Pons (tissue), 1 donor: Measurements from ENCODE around the gene C22orf39.
A peak's percentile ranks its signal among the peaks of the same experiment; 100 is the strongest.

Source experiments
- DNase-seq: peaks from one replicate; pipeline ENCODE4 v3.0.0-alpha.2; 2016; ENCODE audit warnings: low spot score

The C22orf39 gene

GRCh38 chr22:19430890-19431541 lies 16.5 kb downstream of the C22orf39 start:
- no peak for DNase-seq

DNA sequence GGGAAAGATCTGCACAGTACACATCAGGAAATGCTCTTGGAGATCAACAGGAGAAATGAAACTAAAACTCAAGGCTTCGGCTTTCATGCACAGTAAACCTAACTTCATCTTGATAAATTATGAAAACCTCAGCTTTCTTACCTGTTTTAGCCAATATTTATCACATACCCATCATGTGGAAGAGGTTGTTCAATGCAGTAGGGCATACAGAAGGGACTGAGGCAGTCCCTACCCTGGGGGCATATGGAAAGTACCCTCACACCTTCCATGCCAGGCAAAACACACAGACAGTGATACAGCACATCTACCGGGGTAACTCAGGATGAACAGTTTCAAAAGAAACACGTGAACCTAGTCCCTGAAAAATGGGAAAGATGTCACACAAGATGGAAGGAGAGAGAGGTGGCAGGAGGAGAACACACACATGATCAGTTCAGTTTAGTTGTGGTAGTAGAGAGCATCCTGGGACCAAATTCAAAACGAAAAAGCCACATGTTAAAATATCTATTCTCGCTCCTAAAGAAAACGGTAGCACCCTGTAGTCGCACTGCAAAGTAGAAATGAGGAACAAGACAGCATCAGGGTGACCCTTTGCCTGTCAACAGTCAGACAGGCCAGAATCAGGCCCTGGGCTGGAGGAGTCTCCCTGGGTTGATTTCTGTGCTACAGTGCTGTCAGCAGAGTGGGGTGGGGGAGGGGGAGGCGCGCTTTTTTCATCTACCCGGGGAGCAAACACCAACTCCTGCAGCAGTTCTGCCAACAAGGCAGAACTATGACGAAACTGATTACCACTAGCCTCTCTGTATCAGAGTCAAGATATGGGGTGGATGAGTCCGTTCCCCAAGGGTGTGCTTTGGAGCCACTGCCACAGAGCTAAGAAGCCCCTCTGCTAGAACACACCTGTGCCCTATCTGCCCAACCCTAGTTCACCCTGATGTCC lies 17.3 kb downstream of the C22orf39 start:
- no peak for DNase-seq

DNA sequence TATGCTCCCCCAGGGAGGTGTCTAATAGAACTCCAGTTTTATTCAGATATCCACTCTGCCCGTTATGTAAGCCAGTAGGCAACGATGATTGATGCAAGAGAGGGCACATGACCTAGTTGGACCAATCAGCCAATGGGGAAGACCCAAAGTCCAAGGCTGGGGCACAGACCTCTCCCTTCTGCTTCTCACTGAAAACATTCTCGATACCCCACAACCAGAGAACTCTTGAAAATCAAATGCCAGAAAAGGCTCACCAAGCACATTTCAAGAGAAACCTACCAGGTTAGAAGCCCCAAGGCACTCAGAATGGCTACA lies 23.4 kb downstream of the C22orf39 start:
- no peak for DNase-seq

- no peak for DNase-seq
Observed at GRCh38 chr22:19422440-19423301, 24.8 kb downstream of the C22orf39 start.

- DNase-seq, result no peak
Observed at GRCh38 chr22:19420321-19420720, 27.2 kb downstream of the C22orf39 start.

DNA sequence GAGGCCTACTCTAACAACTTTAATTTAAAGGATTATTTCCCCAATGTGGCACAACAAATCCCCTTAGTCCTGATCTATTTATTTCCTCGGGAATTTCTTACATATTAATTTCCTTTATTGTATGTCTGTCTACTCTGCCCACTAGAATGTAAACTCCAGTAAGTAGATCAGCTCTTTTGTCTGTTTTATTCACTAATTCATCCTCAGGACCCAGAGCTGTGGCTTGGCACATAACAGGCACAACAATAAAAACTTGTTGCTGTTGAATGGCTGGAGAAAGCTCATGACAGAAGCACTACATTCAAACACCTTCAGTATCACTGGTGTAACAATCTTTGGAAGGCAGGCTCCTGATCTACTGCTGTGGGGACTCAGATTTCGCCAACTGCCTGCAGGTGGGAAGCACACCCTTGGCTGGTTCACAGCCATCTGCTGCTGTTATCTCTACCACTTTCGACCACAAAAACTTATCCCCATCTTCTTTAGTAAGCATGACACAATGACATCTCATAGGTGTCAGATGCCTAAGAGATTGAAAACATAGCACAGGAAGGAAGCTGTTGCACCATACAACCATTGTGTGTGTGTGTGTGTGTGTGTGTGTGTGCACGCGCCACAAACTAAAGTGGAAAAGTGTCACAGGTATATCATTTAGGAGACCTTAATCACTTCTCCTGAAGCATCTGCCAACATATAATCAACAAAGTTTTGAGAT lies 27.9 kb downstream of the C22orf39 start:
- DNase-seq, result no peak

DNA sequence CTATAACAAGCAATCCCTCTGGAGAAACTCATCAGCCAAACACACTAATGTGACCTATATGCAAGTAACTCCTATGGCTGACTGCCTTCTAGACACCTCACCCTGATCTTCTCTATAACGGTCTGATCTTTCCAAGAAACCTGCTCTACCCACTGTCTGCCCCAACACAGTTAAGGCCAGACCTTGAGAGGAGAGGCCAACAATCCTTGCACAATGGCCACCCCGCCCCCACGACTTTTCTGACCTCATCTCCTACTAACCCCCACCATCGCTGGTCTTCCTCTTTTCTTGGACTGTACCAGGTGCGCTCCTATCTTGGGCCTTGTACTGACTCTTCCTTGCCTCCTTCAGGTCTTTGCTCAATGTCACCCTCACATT lies 28.4 kb downstream of the C22orf39 start:
- DNase-seq, result no peak

DNA sequence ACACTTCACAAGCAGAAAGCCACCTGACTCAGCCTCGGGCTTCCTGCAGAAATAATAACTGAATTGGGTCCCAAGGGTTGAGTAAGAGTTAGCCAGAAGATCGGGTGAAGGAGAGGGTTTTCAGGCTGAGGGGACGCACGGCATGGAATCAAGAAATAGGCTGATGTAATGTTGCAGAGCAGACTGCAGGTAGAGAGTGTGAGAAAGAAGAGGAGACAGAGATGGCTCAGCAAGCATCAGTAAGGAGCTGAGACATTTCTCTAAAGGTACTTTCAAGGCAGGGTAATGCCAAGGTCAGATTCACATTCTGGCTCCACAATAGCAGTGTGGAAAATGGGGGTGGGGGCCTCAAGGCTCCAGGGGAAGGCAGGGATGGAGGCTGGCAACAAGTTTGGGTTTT lies 34.6 kb downstream of the C22orf39 start:
- DNase-seq, result no peak

DNA sequence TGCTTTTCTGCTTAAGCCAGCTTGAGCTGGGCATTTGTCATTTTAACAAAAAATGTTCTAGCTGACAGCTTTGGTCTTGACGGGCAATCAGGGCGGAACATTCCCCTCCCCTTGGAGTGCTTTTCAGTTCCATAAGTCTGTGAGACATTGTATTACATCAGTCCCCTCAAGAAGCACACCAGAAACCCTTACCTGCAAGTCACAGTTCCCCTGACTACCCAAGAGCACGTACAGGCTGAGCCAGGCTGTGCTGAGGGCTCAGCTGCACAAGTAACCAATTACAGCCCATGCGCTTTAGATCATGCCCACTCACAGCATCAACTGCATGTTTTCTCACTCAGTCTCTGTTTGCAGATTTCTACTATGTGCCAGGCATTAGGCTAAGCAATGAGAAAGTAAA lies 35.0 kb downstream of the C22orf39 start:
- no peak for DNase-seq

DNA sequence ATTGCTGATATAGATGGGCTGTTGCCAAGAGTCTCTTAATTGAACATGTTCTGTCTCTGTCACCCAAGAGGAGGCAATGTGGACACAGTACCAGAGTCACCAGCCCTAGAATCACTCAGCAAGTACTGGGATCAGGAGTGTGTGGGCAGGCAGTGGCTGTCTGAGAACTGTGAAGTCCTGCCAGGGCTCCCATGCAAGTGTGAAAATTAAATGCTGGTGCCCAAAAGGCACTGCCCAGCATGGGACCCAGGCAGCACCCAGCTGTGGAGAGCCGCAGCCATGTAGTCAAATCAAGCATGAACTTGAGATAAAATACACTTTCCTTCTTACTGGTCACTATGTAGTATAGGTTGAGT lies 35.8 kb downstream of the C22orf39 start:
- no peak for DNase-seq

DNA sequence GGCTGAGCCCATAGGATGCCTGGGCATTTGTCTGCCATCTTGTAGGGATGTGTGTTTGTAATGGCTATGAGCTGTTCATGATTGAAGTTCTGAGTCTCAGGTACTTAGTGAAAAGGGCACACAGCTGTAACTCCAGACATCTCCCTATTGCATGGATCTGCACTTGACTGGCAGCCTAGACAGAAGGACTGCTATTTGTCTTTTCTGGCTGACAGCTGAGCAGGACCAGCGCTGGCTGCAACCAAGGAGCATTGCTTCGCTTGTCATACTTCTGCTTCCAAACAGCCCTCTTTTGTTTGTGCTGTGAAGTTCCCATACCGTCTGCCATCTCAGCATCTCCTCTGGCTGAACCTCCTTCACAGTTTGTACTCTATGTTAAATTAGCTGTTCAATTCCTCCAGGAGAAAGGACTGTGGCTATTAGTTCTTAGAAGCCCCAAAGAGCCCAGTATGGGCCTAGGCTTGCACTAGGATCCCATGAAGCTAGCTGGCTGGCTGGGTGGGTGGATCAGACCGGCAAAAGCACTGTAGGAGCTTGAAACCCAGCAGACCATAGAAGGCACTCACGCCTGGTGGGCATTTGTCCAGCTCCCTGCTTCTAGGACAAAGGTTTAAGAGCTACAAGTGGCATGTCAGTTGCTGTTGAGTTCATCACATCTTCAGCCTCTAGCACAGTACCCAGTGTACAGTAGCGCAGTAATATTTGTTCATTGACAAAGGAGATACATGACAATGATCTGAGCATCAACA lies 36.4 kb downstream of the C22orf39 start:
- peak; percentile 17 for DNase-seq

DNA sequence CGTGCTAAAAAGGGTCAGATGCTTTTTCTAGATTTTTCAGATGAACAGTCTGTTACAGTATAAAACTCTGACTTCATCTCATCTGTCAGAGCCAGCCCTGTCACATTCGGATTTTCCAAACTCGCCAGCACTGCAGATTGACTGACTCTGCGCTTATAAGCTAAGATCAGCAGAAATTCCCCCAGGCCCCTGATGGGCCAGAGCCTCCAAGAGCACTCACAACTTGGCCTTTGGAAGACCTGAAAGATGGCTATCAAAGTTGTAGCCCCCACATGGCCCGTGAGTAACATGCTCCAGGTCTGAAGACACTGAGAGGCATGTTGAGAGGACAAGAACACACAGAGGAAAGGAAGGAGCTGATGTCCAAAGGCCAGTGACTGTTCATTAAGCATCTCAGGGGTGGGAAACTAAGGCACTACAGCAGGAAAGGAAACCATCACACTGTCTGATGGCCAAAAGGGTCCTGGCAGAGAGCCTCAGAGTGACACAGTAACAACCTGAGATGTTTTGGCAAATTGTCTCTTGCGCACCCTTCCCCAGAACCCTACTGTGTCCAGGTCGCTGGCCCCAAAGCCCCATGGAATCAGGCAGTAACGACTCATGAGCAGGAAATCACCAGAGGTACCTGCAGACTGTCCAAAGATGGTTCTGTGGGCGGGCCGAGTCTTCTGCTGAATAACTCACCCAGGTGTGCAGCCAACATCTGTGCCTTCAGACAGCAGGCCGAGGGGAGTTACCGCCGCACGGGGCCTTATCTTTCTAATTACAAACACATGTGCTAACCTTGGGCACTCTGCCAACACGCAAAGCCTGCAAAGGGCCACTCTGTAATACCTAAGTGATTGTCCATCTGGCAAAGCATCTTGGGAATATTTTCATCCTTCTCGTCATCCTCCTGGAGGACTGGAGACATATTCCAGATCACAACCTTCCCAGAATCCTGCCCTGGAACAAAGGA lies 39.6 kb downstream of the C22orf39 start:
- no peak for DNase-seq

- DNase-seq, result no peak
Observed at GRCh38 chr22:19406846-19407245, 40.7 kb downstream of the C22orf39 start.

GRCh38 chr22:19406281-19406811 lies 41.2 kb downstream of the C22orf39 start:
- DNase-seq, result no peak

DNA sequence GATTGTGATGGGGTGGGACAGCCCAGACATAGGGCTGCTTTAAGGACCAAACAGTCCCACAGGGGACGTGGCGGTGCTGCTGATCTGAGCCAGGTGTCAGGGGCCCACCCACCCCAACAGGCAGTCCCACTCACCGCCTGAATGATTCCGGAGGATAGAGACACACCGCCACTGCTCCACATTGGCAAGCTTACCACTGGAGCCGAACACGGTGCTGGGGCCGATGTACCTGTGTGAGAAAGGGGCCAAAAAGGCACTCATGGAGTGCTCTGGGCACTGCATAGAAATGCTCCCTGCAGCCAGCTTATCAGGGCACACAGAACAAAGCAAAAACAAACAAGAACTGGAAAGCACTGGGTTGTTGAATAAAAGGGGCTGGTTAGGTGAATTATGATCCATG lies 41.9 kb downstream of the C22orf39 start:
- DNase-seq, result no peak

DNA sequence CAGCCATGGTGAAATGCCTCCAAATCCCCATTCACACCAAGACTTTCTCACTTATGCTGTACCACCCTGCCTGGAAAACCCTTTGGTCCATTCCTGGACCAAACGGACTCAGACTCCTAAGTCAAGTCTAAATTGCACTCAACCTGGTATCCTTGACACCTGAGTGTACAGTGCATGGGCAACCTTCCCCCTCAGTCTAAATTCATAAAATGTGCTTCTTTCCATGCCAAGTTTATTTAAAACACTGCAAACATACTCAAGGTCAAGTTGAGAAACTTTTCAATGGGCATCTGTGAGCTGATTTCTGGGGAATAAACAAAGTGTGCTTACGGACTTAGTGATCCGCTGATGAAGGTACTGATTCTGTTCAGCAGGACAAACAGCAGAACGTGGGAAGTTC lies 42.4 kb downstream of the C22orf39 start:
- no peak for DNase-seq

GRCh38 chr22:19404676-19405075 lies 42.8 kb downstream of the C22orf39 start:
- DNase-seq, result no peak

DNA sequence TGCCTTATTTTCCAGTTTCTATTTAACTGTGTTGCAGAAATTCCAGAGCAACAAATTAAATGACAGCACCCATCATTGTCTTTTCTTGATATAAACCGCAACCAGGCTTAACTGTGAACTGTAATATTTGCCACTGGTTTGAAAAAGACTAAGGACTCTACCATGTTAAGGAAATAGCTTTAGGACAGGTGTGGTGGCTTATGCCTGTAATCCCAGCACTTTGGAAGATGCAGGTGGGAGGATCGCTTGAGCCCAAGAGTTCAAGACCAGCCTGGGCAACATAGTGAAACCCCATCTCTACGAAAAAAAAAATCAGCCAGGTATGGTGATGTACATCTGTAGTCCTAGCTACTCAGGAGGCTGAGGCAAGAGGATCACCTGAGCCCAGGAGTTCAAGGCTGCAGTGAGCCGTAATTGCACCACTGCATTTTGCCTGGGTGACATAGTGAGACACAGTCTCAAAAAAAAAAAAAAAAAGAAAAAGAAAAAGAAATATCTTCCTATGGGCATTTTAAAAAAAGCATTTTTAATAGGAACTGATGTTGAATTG lies 44.8 kb downstream of the C22orf39 start:
- no peak for DNase-seq

DNA sequence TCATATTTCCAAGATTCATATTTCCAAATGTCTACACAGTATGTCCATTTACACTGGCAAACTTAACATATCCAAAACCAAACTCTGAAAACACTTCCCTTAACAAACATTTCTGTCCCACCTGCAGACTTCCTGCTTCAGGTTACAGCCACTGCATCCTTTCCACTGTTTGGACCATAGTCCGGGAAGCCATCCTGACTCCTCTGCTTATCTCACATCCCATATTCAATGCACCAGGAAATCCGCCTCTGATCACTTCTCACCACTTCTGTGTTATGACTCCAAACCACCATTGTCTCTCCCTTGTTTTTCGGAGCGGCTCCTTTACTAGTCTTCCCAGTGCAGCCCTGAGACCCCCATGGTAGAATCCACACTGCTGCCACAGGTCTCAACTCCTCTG lies 46.0 kb downstream of the C22orf39 start:
- DNase-seq, result no peak

- no peak for DNase-seq
Observed at GRCh38 chr22:19400881-19401280, 46.6 kb downstream of the C22orf39 start.
